ENCODE results near the gene PRSS50. TPM values are rescaled to one million over a fixed set of nuclear protein-coding genes. Genes with fewer than 3 reads are reported as not detected.

PRSS50 gene
- 1 to 10 TPM; 1.2 to 4.4 TPM for total RNA-seq
- 0.43 TPM for polyA plus RNA-seq (2013, experiment 1 of 2)
- 0.62 TPM for polyA plus RNA-seq (2013, experiment 2 of 2)
- long read RNA-seq, experiment 1: 0 reads
- long read RNA-seq, experiment 2, partial matches to known transcripts: 1 of 9 reads
- long read RNA-seq, experiment 2, other reads (novel, unspliced or antisense): 8 of 9 reads
- long read RNA-seq, experiment 3, partial matches to known transcripts: 0 of 1 reads
- long read RNA-seq, experiment 3, other reads (novel, unspliced or antisense): 1 of 1 reads
- long read RNA-seq, experiment 4: 0 reads

GRCh38 chr3:46717447-46718231 lies at the start of gene PRSS50:
Gene PRSS50 (minus strand): TSS chr3:46717869. CDS start chr3:46717824, 45 bp downstream.
- Histone ChIP-seq H3K4me1 (ENCODE audit: control insufficient read depth, insufficient read depth, low read length) (no peaks in the 10 kb centered on the region), H3K27ac (ENCODE audit: low read depth, low read length) (no peak within 1 kb of the TSS), H3K9ac (ENCODE audit: extremely low read depth, low read length, poor library complexity, severe bottlenecking) (no peak within 1 kb of the TSS), H3K36me3 (ENCODE audit: control insufficient read depth, insufficient read depth, low read length) (no peaks in the 10 kb centered on the region), H3K27me3 (ENCODE audit: control insufficient read depth, insufficient read depth, low read length, poor library complexity, severe bottlenecking) (no peaks in the 10 kb centered on the region), H3K9me3 (ENCODE audit: control insufficient read depth, low read length) (no peaks in the 10 kb centered on the region), H3K4me3 (ENCODE audit: low read length) (no peak within 1 kb of the TSS)
- peaks cover 4% of the 10 kb centered on the region for H3K9me3 Mint-ChIP-seq
- TF ChIP-seq, protein P1, sequence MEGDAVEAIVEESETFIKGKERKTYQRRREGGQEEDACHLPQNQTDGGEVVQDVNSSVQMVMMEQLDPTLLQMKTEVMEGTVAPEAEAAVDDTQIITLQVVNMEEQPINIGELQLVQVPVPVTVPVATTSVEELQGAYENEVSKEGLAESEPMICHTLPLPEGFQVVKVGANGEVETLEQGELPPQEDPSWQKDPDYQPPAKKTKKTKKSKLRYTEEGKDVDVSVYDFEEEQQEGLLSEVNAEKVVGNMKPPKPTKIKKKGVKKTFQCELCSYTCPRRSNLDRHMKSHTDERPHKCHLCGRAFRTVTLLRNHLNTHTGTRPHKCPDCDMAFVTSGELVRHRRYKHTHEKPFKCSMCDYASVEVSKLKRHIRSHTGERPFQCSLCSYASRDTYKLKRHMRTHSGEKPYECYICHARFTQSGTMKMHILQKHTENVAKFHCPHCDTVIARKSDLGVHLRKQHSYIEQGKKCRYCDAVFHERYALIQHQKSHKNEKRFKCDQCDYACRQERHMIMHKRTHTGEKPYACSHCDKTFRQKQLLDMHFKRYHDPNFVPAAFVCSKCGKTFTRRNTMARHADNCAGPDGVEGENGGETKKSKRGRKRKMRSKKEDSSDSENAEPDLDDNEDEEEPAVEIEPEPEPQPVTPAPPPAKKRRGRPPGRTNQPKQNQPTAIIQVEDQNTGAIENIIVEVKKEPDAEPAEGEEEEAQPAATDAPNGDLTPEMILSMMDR (conservative IDR thresholded peaks at IDR 0.05): peak; percentile 80
- 93 to 95% methylated on average over 29 to 61 of the region's 61 CpGs for WGBS, 2 experiments (ENCODE audit: insufficient coverage in 1 of 2, insufficient read length in 1 of 2)
- H3K36me3 Mint-ChIP-seq (ENCODE audit: low read depth): no peaks in the 10 kb centered on the region
- peaks cover 6% of the 10 kb centered on the region for H3K27me3 Mint-ChIP-seq (ENCODE audit: insufficient read depth)
- peak; percentile 88 for DNase-seq
- no peak within 1 kb of the TSS for H3K4me3 Mint-ChIP-seq
- H3K4me1 Mint-ChIP-seq: no peaks in the 10 kb centered on the region
- H3K27ac Mint-ChIP-seq: no peak within 1 kb of the TSS

- peaks cover 43% of the 10 kb centered on the region for H3K9me3 ChIP-seq (ENCODE audit: control insufficient read depth, low read length)
- H3K9ac ChIP-seq (ENCODE audit: extremely low read depth, low read length, poor library complexity, severe bottlenecking): no peak overlapping the region
- no peak overlapping the region for H3K4me3 Mint-ChIP-seq
- no peaks in the 10 kb centered on the region for H3K4me1 ChIP-seq (ENCODE audit: control insufficient read depth, insufficient read depth, low read length)
- no peak overlapping the region for H3K27ac ChIP-seq (ENCODE audit: low read depth, low read length)
- no peaks in the 10 kb centered on the region for H3K36me3 Mint-ChIP-seq (ENCODE audit: low read depth)
- H3K27me3 Mint-ChIP-seq (ENCODE audit: insufficient read depth): no peaks in the 10 kb centered on the region
- H3K4me1 Mint-ChIP-seq: peaks cover 6% of the 10 kb centered on the region
- peaks cover 41% of the 10 kb centered on the region for H3K9me3 Mint-ChIP-seq
- TF ChIP-seq, protein P1 (conservative IDR thresholded peaks at IDR 0.05): no peak
- 100% methylated on average over 1 of the region's 1 CpG; no CpG with 5 or more reads in 1 of the 2 experiments for WGBS, 2 experiments (ENCODE audit: insufficient coverage in 1 of 2, insufficient read length in 1 of 2)
- no peak overlapping the region for H3K27ac Mint-ChIP-seq
- no peaks in the 10 kb centered on the region for H3K27me3 ChIP-seq (ENCODE audit: control insufficient read depth, insufficient read depth, low read length, poor library complexity, severe bottlenecking)
- H3K36me3 ChIP-seq (ENCODE audit: control insufficient read depth, insufficient read depth, low read length): no peaks in the 10 kb centered on the region
- no peak for DNase-seq
- no peak overlapping the region for H3K4me3 ChIP-seq (ENCODE audit: low read length)
These were observed 46.5 kb upstream of the PRSS50 start for GRCh38 chr3:46764206-46764605.

DNA sequence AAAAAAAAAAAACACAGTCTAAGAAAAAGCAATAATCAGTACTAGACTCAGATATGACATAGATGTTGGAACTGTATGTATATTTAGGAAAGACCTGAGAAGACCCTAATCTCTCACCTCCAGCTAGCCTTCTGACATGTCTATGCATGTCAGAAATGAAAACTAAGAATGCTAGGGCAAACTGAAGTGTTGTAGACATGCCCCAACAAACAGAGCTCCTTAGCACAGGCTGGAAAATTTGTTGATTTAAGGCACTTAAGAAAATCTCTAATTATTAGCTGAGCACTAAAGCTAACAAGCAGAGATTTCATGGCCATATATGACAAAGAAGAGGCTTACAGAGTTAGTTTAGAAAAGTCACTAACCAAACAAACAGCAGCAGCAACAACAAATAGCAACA lies 45.5 kb upstream of the PRSS50 start:
- H3K27ac ChIP-seq (ENCODE audit: low read depth, low read length): no peak overlapping the region
- H3K27me3 Mint-ChIP-seq (ENCODE audit: insufficient read depth): no peaks in the 10 kb centered on the region
- H3K9me3 ChIP-seq (ENCODE audit: control insufficient read depth, low read length): peaks cover 38% of the 10 kb centered on the region
- no peak overlapping the region for H3K9ac ChIP-seq (ENCODE audit: extremely low read depth, low read length, poor library complexity, severe bottlenecking)
- no peaks in the 10 kb centered on the region for H3K4me1 ChIP-seq (ENCODE audit: control insufficient read depth, insufficient read depth, low read length)
- TF ChIP-seq, protein P1 (conservative IDR thresholded peaks at IDR 0.05): no peak
- no peak overlapping the region for H3K4me3 ChIP-seq (ENCODE audit: low read length)
- H3K36me3 Mint-ChIP-seq (ENCODE audit: low read depth): no peaks in the 10 kb centered on the region
- no peaks in the 10 kb centered on the region for H3K36me3 ChIP-seq (ENCODE audit: control insufficient read depth, insufficient read depth, low read length)
- H3K4me3 Mint-ChIP-seq: no peak overlapping the region
- DNase-seq: no peak
- H3K27ac Mint-ChIP-seq: no peak overlapping the region
- peaks cover 6% of the 10 kb centered on the region for H3K4me1 Mint-ChIP-seq
- H3K9me3 Mint-ChIP-seq: peaks cover 37% of the 10 kb centered on the region
- H3K27me3 ChIP-seq (ENCODE audit: control insufficient read depth, insufficient read depth, low read length, poor library complexity, severe bottlenecking): no peaks in the 10 kb centered on the region

Measured in endodermal cell (in vitro differentiated cells).